ENCODE measurements around the gene RAD51. TPM values are rescaled to one million over a fixed set of nuclear protein-coding genes. Genes with fewer than 3 reads are reported as not detected.

The RAD51 gene
- total RNA-seq, 2 donors from 2014 or later, result 2.3 TPM; not detected in 1

GRCh38 chr15:40721701-40722100 is 26.7 kb downstream of the RAD51 start:
- H3K4me3 ChIP-seq, result no peak overlapping the region
- no peaks in the 10 kb centered on the region for H3K27me3 ChIP-seq
- H3K9me3 ChIP-seq, result no peaks in the 10 kb centered on the region
- TF ChIP-seq CTCF (IDR thresholded peaks at IDR 0.05), result no peak
- no peak for TF ChIP-seq POLR2A (IDR thresholded peaks at IDR 0.05)
- WGBS, 2 donors, result 77 to 85% methylated on average over 1 of the region's 1 CpG
- no peak overlapping the region for H3K27ac ChIP-seq
- H3K4me1 ChIP-seq, result no peaks in the 10 kb centered on the region
- H3K36me3 ChIP-seq (replicated peaks in 1 of 2; ENCODE audit: insufficient read depth in 1 of 2, low read depth in 2 of 2), result no peaks in the 10 kb centered on the region
- intact Hi-C loops (cut with DNase I), result no loop called here
- DNase-seq, result no peak
- ATAC-seq, result no peak

- 79 to 84% methylated on average over 4 of the region's 4 CpGs for WGBS, 2 donors
- no peak for DNase-seq
Measured at GRCh38 chr15:40722354-40722753, 27.4 kb downstream of the RAD51 start.

GRCh38 chr15:40722934-40723333 is 28.0 kb downstream of the RAD51 start:
- Histone ChIP-seq H3K4me3 (no peak overlapping the region), H3K4me1 (no peaks in the 10 kb centered on the region), H3K9me3 (no peaks in the 10 kb centered on the region), H3K27me3 (no peaks in the 10 kb centered on the region), H3K36me3 (replicated peaks in 1 of 2; ENCODE audit: insufficient read depth in 1 of 2, low read depth in 2 of 2) (no peaks in the 10 kb centered on the region), H3K27ac (no peak overlapping the region)
- ATAC-seq (no peak), DNase-seq (no peak)
- WGBS, 2 donors, result 80 to 82% methylated on average over 2 of the region's 2 CpGs
- intact Hi-C loops (cut with DNase I), result no loop called here
- TF ChIP-seq CTCF (IDR thresholded peaks at IDR 0.05), result no peak
- no peak for TF ChIP-seq POLR2A (IDR thresholded peaks at IDR 0.05)

More at GRCh38 chr15:40722354-40722753, 27.4 kb downstream of the RAD51 start:
- H3K9me3 ChIP-seq, result no peaks in the 10 kb centered on the region
- intact Hi-C loops (cut with DNase I), result no loop called here
- TF ChIP-seq POLR2A (IDR thresholded peaks at IDR 0.05) (no peak), CTCF (IDR thresholded peaks at IDR 0.05) (no peak)
- H3K27ac ChIP-seq, result no peak overlapping the region
- no peaks in the 10 kb centered on the region for H3K36me3 ChIP-seq (replicated peaks in 1 of 2; ENCODE audit: insufficient read depth in 1 of 2, low read depth in 2 of 2)
- H3K4me1 ChIP-seq, result no peaks in the 10 kb centered on the region
- no peak for ATAC-seq
- H3K4me3 ChIP-seq, result no peak overlapping the region
- H3K27me3 ChIP-seq, result no peaks in the 10 kb centered on the region

- H3K9me3 ChIP-seq, result no peaks in the 10 kb centered on the region
- DNase-seq (no peak), ATAC-seq (no peak)
- H3K27ac ChIP-seq, result no peak overlapping the region
- WGBS, 2 donors, result 60 to 63% methylated on average over 2 of the region's 2 CpGs
- intact Hi-C loops (cut with DNase I), result no loop called here
- no peaks in the 10 kb centered on the region for H3K27me3 ChIP-seq
- TF ChIP-seq CTCF (IDR thresholded peaks at IDR 0.05) (no peak), POLR2A (IDR thresholded peaks at IDR 0.05) (no peak)
- H3K4me3 ChIP-seq, result no peak overlapping the region
- no peaks in the 10 kb centered on the region for H3K36me3 ChIP-seq (replicated peaks in 1 of 2; ENCODE audit: insufficient read depth in 1 of 2, low read depth in 2 of 2)
- no peaks in the 10 kb centered on the region for H3K4me1 ChIP-seq
Measured at GRCh38 chr15:40723919-40724318, 28.9 kb downstream of the RAD51 start.

GRCh38 chr15:40731034-40731433 is 36.1 kb downstream of the RAD51 start:
- DNase-seq, result no peak
- Histone ChIP-seq H3K36me3 (replicated peaks in 1 of 2; ENCODE audit: insufficient read depth in 1 of 2, low read depth in 2 of 2) (peaks cover 0 to 3% of the 10 kb centered on the region in 2 donors), H3K27ac (no peak overlapping the region), H3K27me3 (no peaks in the 10 kb centered on the region), H3K9me3 (no peaks in the 10 kb centered on the region), H3K4me1 (no peaks in the 10 kb centered on the region), H3K4me3 (no peak overlapping the region)
- WGBS, 2 donors, result 72 to 88% methylated on average over 3 of the region's 3 CpGs
- intact Hi-C loops (cut with DNase I), result no loop called here
- TF ChIP-seq CTCF (IDR thresholded peaks at IDR 0.05) (no peak), POLR2A (IDR thresholded peaks at IDR 0.05) (no peak)
- no peak for ATAC-seq
